Activated naive CD8-positive, alpha-beta T cell treated with anti-CD3 and anti-CD28 coated beads, Interleukin-2, amount 50 U/mL, for 24 hours (primary cell): ENCODE data around the gene RAB19.

Experiments
- ATAC-seq: fragments of 150-1000 bp; cut with Tn5 transposase; one replicate; pipeline ENCODE4 v1.10.0; 2021
- DNase-seq: peaks from one replicate; pipeline ENCODE4 v3.0.0; 2021
- H3K27ac Mint-ChIP-seq: one replicate; pipeline ENCODE4 v1.8.0; 2021; ENCODE audit warnings: mild to moderate bottlenecking, mixed read lengths
- H3K27me3 Mint-ChIP-seq: one replicate; pipeline ENCODE4 v1.8.0; 2021; ENCODE audit warnings: mixed read lengths
- H3K36me3 Mint-ChIP-seq: one replicate; pipeline ENCODE4 v1.8.0; 2021; ENCODE audit warnings: low read depth, mixed read lengths
- H3K4me1 Mint-ChIP-seq: one replicate; pipeline ENCODE4 v1.8.0; 2021; ENCODE audit warnings: mixed read lengths
- H3K4me3 Mint-ChIP-seq: one replicate; pipeline ENCODE4 v1.8.0; 2021; ENCODE audit warnings: mild to moderate bottlenecking, moderate library complexity, mixed read lengths
- H3K9me3 Mint-ChIP-seq: one replicate; pipeline ENCODE4 v1.8.0; 2021; ENCODE audit warnings: mixed read lengths

The RAB19 gene

GRCh38 chr7:140403878-140404564 lies at the start of gene RAB19:
RAB19 (plus strand) TSS chr7:140404058; CDS start chr7:140407647, 3,589 bp downstream.
- peaks cover 36% of the 10 kb centered on the region for H3K4me1 Mint-ChIP-seq
- DNase-seq, result peak; percentile 36
- peak within 1 kb of the TSS; percentile 87 for H3K27ac Mint-ChIP-seq
- H3K27me3 Mint-ChIP-seq, result no peaks in the 10 kb centered on the region
- no peaks in the 10 kb centered on the region for H3K9me3 Mint-ChIP-seq
- peak; percentile 44 for ATAC-seq
- peak within 1 kb of the TSS; percentile 85 for H3K4me3 Mint-ChIP-seq
- H3K36me3 Mint-ChIP-seq, result peaks cover 5% of the 10 kb centered on the region

- ATAC-seq (no peak), DNase-seq (no peak)
- Mint-ChIP-seq H3K36me3 (peaks cover 49% of the 10 kb centered on the region), H3K4me3 (no peak overlapping the region), H3K27ac (peak overlapping the region; percentile 89), H3K4me1 (peaks cover 32% of the 10 kb centered on the region), H3K9me3 (no peaks in the 10 kb centered on the region), H3K27me3 (no peaks in the 10 kb centered on the region)
Measured at GRCh38 chr7:140358024-140358411, 45.8 kb upstream of the RAB19 start.

GRCh38 chr7:140358412-140359051 lies 45.3 kb upstream of the RAB19 start:
- H3K9me3 Mint-ChIP-seq, result no peaks in the 10 kb centered on the region
- H3K27ac Mint-ChIP-seq, result peak overlapping the region; percentile 89
- H3K4me3 Mint-ChIP-seq, result peak overlapping the region; percentile 75
- H3K27me3 Mint-ChIP-seq, result no peaks in the 10 kb centered on the region
- DNase-seq (peak; percentile 24), ATAC-seq (peak; percentile 72)
- peaks cover 47% of the 10 kb centered on the region for H3K36me3 Mint-ChIP-seq
- H3K4me1 Mint-ChIP-seq, result peaks cover 32% of the 10 kb centered on the region

- no peaks in the 10 kb centered on the region for H3K27me3 Mint-ChIP-seq
- H3K9me3 Mint-ChIP-seq, result no peaks in the 10 kb centered on the region
- no peak for DNase-seq
- peaks cover 42% of the 10 kb centered on the region for H3K36me3 Mint-ChIP-seq
- no peak overlapping the region for H3K4me3 Mint-ChIP-seq
- H3K4me1 Mint-ChIP-seq, result peaks cover 32% of the 10 kb centered on the region
- H3K27ac Mint-ChIP-seq, result peak overlapping the region; percentile 54
- ATAC-seq, result peak; percentile 27
Measured at GRCh38 chr7:140360697-140361229, 43.1 kb upstream of the RAB19 start.

- peaks cover 12% of the 10 kb centered on the region for H3K4me1 Mint-ChIP-seq
- no peaks in the 10 kb centered on the region for H3K27me3 Mint-ChIP-seq
- peaks cover 26% of the 10 kb centered on the region for H3K36me3 Mint-ChIP-seq
- ATAC-seq, result no peak
- no peak overlapping the region for H3K27ac Mint-ChIP-seq
- no peak overlapping the region for H3K4me3 Mint-ChIP-seq
- no peaks in the 10 kb centered on the region for H3K9me3 Mint-ChIP-seq
- DNase-seq, result no peak
Measured at GRCh38 chr7:140364819-140365218, 39.0 kb upstream of the RAB19 start.

- H3K27me3 Mint-ChIP-seq, result no peaks in the 10 kb centered on the region
Measured at GRCh38 chr7:140367528-140367927, 36.3 kb upstream of the RAB19 start.

GRCh38 chr7:140369294-140369693 lies 34.6 kb upstream of the RAB19 start:
- no peaks in the 10 kb centered on the region for H3K9me3 Mint-ChIP-seq
- no peak overlapping the region for H3K4me3 Mint-ChIP-seq
- peaks cover 6% of the 10 kb centered on the region for H3K4me1 Mint-ChIP-seq
- ATAC-seq (no peak), DNase-seq (no peak)
- H3K27ac Mint-ChIP-seq, result no peak overlapping the region
- H3K27me3 Mint-ChIP-seq, result no peaks in the 10 kb centered on the region
- H3K36me3 Mint-ChIP-seq, result peaks cover 17% of the 10 kb centered on the region

More at GRCh38 chr7:140367528-140367927, 36.3 kb upstream of the RAB19 start:
- DNase-seq (no peak), ATAC-seq (no peak)
- H3K4me3 Mint-ChIP-seq, result no peak overlapping the region
- H3K4me1 Mint-ChIP-seq, result no peaks in the 10 kb centered on the region
- no peaks in the 10 kb centered on the region for H3K9me3 Mint-ChIP-seq
- H3K36me3 Mint-ChIP-seq, result peaks cover 22% of the 10 kb centered on the region
- no peak overlapping the region for H3K27ac Mint-ChIP-seq

GRCh38 chr7:140375323-140375722 lies 28.5 kb upstream of the RAB19 start:
- Mint-ChIP-seq H3K36me3 (peaks cover 29% of the 10 kb centered on the region), H3K27me3 (no peaks in the 10 kb centered on the region), H3K27ac (peak overlapping the region; percentile 91), H3K9me3 (no peaks in the 10 kb centered on the region), H3K4me3 (peak overlapping the region; percentile 71), H3K4me1 (peaks cover 35% of the 10 kb centered on the region)
- DNase-seq (no peak), ATAC-seq (no peak)

- no peak for DNase-seq
- Mint-ChIP-seq H3K4me3 (peak overlapping the region; percentile 71), H3K4me1 (peaks cover 35% of the 10 kb centered on the region), H3K9me3 (no peaks in the 10 kb centered on the region), H3K27me3 (no peaks in the 10 kb centered on the region), H3K27ac (peak overlapping the region; percentile 91), H3K36me3 (peaks cover 29% of the 10 kb centered on the region)
- ATAC-seq, result peak; percentile 93
Measured at GRCh38 chr7:140375892-140376730, 27.7 kb upstream of the RAB19 start.

GRCh38 chr7:140383954-140384713 lies 19.7 kb upstream of the RAB19 start:
- no peak overlapping the region for H3K27ac Mint-ChIP-seq

GRCh38 chr7:140384894-140385545 lies 18.8 kb upstream of the RAB19 start:
- H3K27me3 Mint-ChIP-seq, result no peaks in the 10 kb centered on the region
- no peak for ATAC-seq
- H3K36me3 Mint-ChIP-seq, result peaks cover 15% of the 10 kb centered on the region
- no peak for DNase-seq
- peak overlapping the region; percentile 53 for H3K27ac Mint-ChIP-seq
- H3K4me3 Mint-ChIP-seq, result no peak overlapping the region
- peaks cover 21% of the 10 kb centered on the region for H3K4me1 Mint-ChIP-seq
- no peaks in the 10 kb centered on the region for H3K9me3 Mint-ChIP-seq

More at GRCh38 chr7:140383954-140384713, 19.7 kb upstream of the RAB19 start:
- Mint-ChIP-seq H3K36me3 (peaks cover 23% of the 10 kb centered on the region), H3K4me3 (no peak overlapping the region), H3K27me3 (no peaks in the 10 kb centered on the region), H3K9me3 (no peaks in the 10 kb centered on the region), H3K4me1 (peaks cover 25% of the 10 kb centered on the region)
- ATAC-seq, result no peak
- no peak for DNase-seq

- Mint-ChIP-seq H3K27ac (no peak overlapping the region), H3K27me3 (no peaks in the 10 kb centered on the region)
Measured at GRCh38 chr7:140389445-140389844, 14.4 kb upstream of the RAB19 start.

GRCh38 chr7:140390034-140390433 lies 13.8 kb upstream of the RAB19 start:
- peaks cover 8% of the 10 kb centered on the region for H3K36me3 Mint-ChIP-seq
- H3K27ac Mint-ChIP-seq, result no peak overlapping the region
- no peaks in the 10 kb centered on the region for H3K9me3 Mint-ChIP-seq
- ATAC-seq (peak; percentile 21), DNase-seq (no peak)
- H3K4me1 Mint-ChIP-seq, result peaks cover 7% of the 10 kb centered on the region
- H3K4me3 Mint-ChIP-seq, result no peak overlapping the region
- H3K27me3 Mint-ChIP-seq, result no peaks in the 10 kb centered on the region

More at GRCh38 chr7:140389445-140389844, 14.4 kb upstream of the RAB19 start:
- peaks cover 8% of the 10 kb centered on the region for H3K36me3 Mint-ChIP-seq
- peak overlapping the region; percentile 10 for H3K4me3 Mint-ChIP-seq
- DNase-seq (no peak), ATAC-seq (no peak)
- H3K9me3 Mint-ChIP-seq, result no peaks in the 10 kb centered on the region
- peaks cover 11% of the 10 kb centered on the region for H3K4me1 Mint-ChIP-seq
